Stimulated activated CD4-positive, alpha-beta T cell treated with anti-CD3 and anti-CD28 coated beads, Interleukin-4, amount 100 ng/mL, for 1 hour (primary cell): ENCODE data around the gene EHBP1.
"Not testable (repeated sequence)": the region's sequence is repeated elsewhere in the genome, so short reads cannot be mapped to it uniquely, and the experiment has no call there.

Source experiments
- DNase-seq: peaks from one replicate; pipeline ENCODE4 v3.0.0-alpha.2; 2020

Gene EHBP1

GRCh38 chr2:62705859-62706720, 577 bp downstream of the EHBP1 start:
- peak; percentile 42 for DNase-seq

GRCh38 chr2:62706721-62707521, 1.4 kb downstream of the EHBP1 start:
- no peak for DNase-seq

- no peak for DNase-seq
These were observed 3.2 kb downstream of the EHBP1 start for GRCh38 chr2:62708751-62709150.

DNA sequence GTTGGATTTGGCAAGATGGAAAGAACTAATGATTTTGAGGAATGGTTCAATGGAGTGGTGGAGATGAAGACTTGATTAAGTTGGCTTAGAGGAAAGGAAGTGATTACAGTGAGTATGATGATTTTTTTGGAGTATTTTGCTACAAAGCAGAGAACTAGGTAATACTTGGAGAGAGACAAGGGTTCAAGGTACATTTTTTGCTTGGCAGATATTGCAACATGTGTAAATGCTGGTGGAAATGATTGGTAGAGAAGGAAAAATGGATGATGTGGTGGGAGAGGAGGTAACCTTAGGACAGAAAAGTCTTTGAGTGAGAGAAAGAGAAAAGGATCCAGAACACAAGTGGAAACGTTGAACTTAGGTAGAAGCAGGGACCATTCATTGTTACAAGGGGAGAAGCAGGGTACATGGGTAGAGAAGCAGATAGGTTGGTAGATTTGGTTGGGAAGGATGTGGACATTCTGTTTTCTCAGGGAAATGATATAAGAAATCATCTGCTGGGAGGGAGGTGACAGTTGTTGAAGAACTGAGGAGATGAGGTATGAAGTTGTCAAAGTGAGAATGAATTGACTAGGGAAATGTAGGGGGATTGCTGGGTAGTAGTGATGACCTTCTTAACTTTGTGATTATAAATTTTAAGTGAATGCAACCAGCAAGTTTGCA, 6.5 kb downstream of the EHBP1 start:
- DNase-seq = no peak

DNA sequence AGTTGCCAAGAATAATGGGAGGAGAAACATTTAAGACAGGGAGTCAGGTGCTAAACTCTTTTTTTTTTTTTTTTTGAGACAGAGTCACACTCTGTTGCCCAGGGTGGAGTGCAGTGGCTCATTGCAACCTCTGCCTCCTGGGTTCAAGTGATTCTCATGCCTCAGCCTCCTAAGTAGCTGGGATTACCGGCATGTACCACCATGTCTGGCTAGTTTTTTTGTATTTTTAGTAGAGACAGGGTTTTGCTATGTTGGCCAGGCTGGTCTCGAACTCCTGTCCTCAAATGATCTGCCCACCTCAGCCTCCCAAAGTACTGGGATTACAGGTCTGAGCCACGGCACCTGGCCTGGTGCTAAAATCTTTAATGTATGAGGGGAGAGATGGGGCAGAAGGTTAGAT, 7.7 kb downstream of the EHBP1 start:
- DNase-seq = not testable (repeated sequence)

- DNase-seq = no peak
These were observed 8.3 kb downstream of the EHBP1 start for GRCh38 chr2:62713837-62714236.

GRCh38 chr2:62716768-62717167, 11.3 kb downstream of the EHBP1 start:
- DNase-seq = no peak

DNA sequence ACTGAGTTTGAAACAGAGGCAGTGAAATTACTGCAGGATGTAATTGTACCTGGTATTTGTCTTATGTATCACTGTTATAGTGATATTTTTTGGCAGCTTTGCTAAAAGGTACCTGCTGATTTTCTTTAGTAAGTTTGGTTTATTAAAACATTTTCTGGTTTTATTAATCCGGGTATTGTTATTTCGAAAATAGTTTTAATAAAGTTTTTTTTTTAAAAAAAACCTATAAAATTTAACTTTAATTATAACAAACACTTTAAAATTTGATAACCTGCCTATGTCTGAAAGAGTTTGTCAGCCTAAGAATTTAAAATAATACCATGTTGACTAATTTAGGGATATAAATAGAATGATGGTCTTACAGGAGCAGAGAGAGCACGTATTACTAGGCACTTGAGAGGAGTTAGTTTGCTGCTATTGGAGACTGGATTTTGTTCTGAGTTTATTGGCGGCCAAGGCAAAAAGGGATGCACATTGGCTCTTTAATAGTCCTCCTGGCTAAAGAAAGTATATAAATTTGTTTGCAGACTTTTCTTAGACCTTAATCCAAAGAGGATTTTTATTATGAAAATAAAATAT, 12.1 kb downstream of the EHBP1 start:
- no peak for DNase-seq

DNA sequence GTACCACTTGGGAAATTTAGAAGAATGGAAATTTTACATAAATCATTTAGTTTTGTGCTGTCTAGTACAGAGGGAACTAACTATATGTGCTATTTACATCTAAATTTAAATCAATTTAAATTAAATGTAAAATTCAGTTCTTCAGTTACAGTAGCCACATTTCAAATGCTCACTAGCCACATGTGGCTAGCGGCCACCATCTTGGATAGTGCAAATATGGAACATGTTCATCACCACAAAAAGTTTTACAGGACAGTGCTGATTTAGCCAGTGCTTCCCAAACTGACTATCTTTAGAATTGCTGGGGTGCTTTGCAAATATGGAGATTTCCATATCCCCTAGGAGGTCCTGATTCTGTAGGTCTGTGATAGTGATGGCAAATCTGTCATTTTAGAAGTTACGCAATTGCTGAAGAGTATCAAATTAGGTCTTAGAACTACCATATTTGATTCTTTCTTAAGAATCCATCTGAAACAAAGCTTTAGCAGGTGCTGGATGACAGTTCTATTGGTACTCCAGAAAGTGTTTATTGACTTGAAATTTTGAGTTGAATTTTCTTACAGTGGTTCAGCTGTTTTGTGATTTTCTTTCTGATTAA, 12.8 kb downstream of the EHBP1 start:
- DNase-seq = no peak

GRCh38 chr2:62719757-62720156, 14.2 kb downstream of the EHBP1 start:
- DNase-seq = no peak

GRCh38 chr2:62722679-62723078, 17.2 kb downstream of the EHBP1 start:
- no peak for DNase-seq

GRCh38 chr2:62723253-62723652, 17.7 kb downstream of the EHBP1 start:
- no peak for DNase-seq

- DNase-seq = no peak
These were observed 18.6 kb downstream of the EHBP1 start for GRCh38 chr2:62724106-62724505.

- peak; percentile 23 for DNase-seq
These were observed 19.6 kb downstream of the EHBP1 start for GRCh38 chr2:62724886-62725711.

DNA sequence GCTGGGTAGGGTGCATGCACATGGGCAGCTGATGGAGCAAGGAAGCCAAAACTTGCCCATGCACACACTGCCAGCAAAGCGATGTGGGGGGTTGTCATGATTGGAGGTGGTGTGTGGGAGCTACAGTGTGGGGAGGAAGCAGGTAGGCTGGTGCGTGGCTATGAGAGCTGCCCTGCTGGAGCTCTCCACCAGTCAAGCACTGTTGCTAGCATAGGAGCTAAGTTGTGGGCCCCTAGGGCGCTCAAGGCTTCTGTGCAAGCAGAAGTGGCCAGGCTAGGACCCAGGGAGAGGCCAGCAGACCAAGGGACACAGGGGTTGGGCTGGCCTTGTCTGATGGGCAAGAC, 20.2 kb downstream of the EHBP1 start:
- DNase-seq = no peak

- DNase-seq = no peak
These were observed 21.9 kb downstream of the EHBP1 start for GRCh38 chr2:62727259-62727867.

DNA sequence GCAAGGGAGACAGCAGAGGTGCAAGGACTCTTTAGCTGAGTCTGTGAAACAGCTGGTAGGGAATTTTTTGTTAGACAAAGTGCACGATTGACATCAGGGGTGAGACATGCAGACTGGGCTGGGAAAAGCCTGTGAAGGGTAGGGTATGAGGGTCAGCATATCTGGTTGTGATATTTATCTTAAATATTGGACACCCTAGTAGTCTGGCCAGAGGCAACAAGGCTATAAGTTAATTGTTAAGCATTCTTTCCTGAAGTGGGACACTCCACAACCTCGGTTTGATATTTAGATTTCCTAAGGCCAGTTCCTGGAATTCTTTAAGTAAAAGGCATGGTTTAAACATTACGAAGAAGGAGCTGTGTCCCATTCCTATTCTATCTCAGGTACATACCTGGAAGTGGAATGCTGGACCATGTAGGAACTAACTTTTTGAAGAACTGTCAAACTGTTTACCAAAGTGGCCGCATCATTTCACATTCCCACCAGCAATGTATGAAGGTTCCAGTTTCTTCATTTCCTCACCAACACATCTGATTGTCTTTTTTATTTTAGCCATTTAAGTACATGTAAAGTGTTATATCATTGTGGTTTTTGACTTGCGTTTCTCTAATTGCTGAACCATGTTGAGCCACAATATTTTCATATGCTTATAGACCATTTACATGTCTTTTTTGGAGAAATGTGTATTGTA, 22.5 kb downstream of the EHBP1 start:
- no peak for DNase-seq

GRCh38 chr2:62731275-62731674, 25.8 kb downstream of the EHBP1 start:
- DNase-seq = no peak

GRCh38 chr2:62732262-62732777, 26.8 kb downstream of the EHBP1 start:
- no peak for DNase-seq

- DNase-seq = no peak
These were observed 28.0 kb downstream of the EHBP1 start for GRCh38 chr2:62733546-62733945.
